ENCODE measurements around the gene RAB9A.

- TF ChIP-seq POLR2A (IDR thresholded peaks at IDR 0.05) (no peak), POLR2AphosphoS5 (IDR thresholded peaks at IDR 0.05) (no peak), EP300 (IDR thresholded peaks at IDR 0.05) (no peak)
- TF ChIP-seq, protein P1, sequence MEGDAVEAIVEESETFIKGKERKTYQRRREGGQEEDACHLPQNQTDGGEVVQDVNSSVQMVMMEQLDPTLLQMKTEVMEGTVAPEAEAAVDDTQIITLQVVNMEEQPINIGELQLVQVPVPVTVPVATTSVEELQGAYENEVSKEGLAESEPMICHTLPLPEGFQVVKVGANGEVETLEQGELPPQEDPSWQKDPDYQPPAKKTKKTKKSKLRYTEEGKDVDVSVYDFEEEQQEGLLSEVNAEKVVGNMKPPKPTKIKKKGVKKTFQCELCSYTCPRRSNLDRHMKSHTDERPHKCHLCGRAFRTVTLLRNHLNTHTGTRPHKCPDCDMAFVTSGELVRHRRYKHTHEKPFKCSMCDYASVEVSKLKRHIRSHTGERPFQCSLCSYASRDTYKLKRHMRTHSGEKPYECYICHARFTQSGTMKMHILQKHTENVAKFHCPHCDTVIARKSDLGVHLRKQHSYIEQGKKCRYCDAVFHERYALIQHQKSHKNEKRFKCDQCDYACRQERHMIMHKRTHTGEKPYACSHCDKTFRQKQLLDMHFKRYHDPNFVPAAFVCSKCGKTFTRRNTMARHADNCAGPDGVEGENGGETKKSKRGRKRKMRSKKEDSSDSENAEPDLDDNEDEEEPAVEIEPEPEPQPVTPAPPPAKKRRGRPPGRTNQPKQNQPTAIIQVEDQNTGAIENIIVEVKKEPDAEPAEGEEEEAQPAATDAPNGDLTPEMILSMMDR (IDR thresholded peaks at IDR 0.05) = no peak
These were observed 12.0 kb upstream of the RAB9A start for GRCh38 chrX:13676885-13677284.
